Hepatocyte (in vitro differentiated cells): ENCODE measurements around the gene TNFRSF1A. TPM values are rescaled to one million over a fixed set of nuclear protein-coding genes. Genes with fewer than 3 reads are reported as not detected.

Source experiments
- DNase-seq: peaks from one replicate; pipeline ENCODE4 v3.0.0-alpha.2; 2016; ENCODE audit warnings: low spot score
- H2AFZ ChIP-seq: fragments of 200-600 bp; sonication (generic); 2 replicates; pipeline ENCODE4 v1.6.0; 2016; ENCODE audit warnings: antibody characterized with exemption, mild to moderate bottlenecking
- H3K27ac ChIP-seq: fragments of 200-600 bp; sonication (generic); 2 replicates; pipeline ENCODE4 v1.5.1; 2016; ENCODE audit warnings: mild to moderate bottlenecking
- H3K27me3 ChIP-seq: fragments of 200-600 bp; sonication (generic); 2 replicates; pipeline ENCODE4 v1.6.1; 2016
- H3K36me3 ChIP-seq: fragments of 200-600 bp; sonication (generic); replicated peaks from 2 replicates; pipeline ENCODE4 v1.5.1; 2016; ENCODE audit warnings: low read depth; ENCODE audit not compliant: insufficient read depth
- H3K4me1 ChIP-seq: fragments of 200-600 bp; sonication (generic); 2 replicates; pipeline ENCODE4 v1.5.1; 2016; ENCODE audit warnings: mild to moderate bottlenecking, moderate library complexity; ENCODE audit not compliant: insufficient read depth
- H3K4me2 ChIP-seq: fragments of 200-600 bp; sonication (generic); 2 replicates; pipeline ENCODE4 v1.6.0; 2016
- H3K4me3 ChIP-seq: fragments of 200-600 bp; sonication (generic); 2 replicates; pipeline ENCODE4 v1.5.1; 2016; ENCODE audit warnings: mild to moderate bottlenecking
- H3K79me2 ChIP-seq: fragments of 200-600 bp; sonication (generic); 2 replicates; pipeline ENCODE4 v1.6.0; 2017; ENCODE audit warnings: mild to moderate bottlenecking
- H3K9me2 ChIP-seq: fragments of 200-600 bp; sonication (generic); replicated peaks from 2 replicates; pipeline ENCODE4 v1.6.0; 2017; ENCODE audit warnings: mild to moderate bottlenecking; ENCODE audit not compliant: insufficient read depth
- H3K9me3 ChIP-seq: fragments of 200-600 bp; sonication (generic); 2 replicates; pipeline ENCODE4 v1.5.1; 2016; ENCODE audit warnings: low read depth, mild to moderate bottlenecking
- H4K20me1 ChIP-seq: fragments of 200-600 bp; sonication (generic); 2 replicates; pipeline ENCODE4 v1.6.0; 2016; ENCODE audit warnings: mild to moderate bottlenecking; ENCODE audit not compliant: insufficient read depth, poor library complexity, severe bottlenecking
- EZH2 ChIP-seq: fragments of 200-600 bp; sonication (generic); IDR thresholded peaks from 2 replicates; pipeline ENCODE4 v1.6.1; 2016; ENCODE audit warnings: antibody characterized with exemption, mild to moderate bottlenecking, borderline replicate concordance
- EZH2phosphoT487 ChIP-seq: fragments of 200-600 bp; sonication (generic); IDR thresholded peaks from one replicate; pipeline ENCODE4 v1.6.1; 2018; ENCODE audit warnings: antibody characterized with exemption, mild to moderate bottlenecking, low read depth, moderate library complexity; ENCODE audit not compliant: unreplicated experiment, severe bottlenecking
- whole genome bisulfite sequencing: methylation state at CpG from one replicate; pipeline ENCODE4 v1.1.6; 2016; ENCODE audit warnings: low lambda C conversion rate; ENCODE audit errors: missing lambda C conversion rate; 5-methylcytosine and 5-hydroxymethylcytosine counted together
- polyA plus RNA-seq: library from polyadenylated mRNA; unstranded; fragments of >200 nt; fragmentation: Nextera tagmentation; extraction: Ambion mirVana; gene quantifications from 2 replicates; pipeline ENCODE4 v1.2.1, GENCODE V29; 2016
- total RNA-seq: library from RNA; depleted of rRNA; stranded (reverse); fragments of >200 nt; gene quantifications from 2 replicates; pipeline ENCODE4 v1.2.3, GENCODE V29; 2014
- TF ChIP-seq, protein P1 (sequence below): fragments of 200-600 bp; sonication (generic); IDR thresholded peaks from 2 replicates; pipeline ENCODE4 v1.5.1; 2016; ENCODE audit warnings: antibody characterized with exemption, mild to moderate bottlenecking; ENCODE audit not compliant: poor library complexity

TNFRSF1A gene
- total RNA-seq (110 and 147 TPM in 2 replicates), polyA plus RNA-seq (168 and 188 TPM in 2 replicates)

DNA sequence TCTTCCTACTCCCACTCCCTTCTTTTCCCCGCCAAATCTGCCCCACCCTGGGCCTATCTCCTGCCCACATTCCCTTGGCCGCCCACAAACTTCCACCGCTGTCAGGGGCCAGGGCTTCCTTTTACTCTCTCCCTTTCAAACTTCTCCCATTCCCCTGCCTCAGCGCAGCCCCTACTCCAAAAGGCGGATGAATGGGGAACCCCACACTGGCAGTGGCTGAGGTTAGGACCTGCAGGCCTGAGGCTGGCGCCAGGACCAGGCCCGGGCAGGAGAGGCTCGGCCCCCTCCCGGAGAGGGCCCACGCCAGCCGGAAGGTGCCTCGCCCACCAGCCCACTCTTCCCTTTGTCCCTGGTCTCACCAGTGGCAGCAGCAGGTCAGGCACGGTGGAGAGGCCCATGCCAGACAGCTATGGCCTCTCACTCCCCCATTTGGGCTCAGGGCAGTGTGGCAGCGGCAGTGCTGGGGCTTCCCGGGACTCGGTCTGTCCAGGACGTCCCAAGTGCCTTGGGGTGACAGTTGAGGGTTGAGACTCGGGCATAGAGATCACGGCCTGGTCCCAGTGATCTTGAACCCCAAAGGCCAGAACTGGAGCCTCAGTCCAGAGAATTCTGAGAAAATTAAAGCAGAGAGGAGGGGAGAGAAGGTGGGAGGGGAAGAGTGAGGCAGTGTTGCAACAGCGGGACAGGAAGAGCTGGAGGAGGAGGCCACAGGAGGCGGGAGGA is at the start of gene TNFRSF1A:
Gene TNFRSF1A (minus strand): TSS at position 660 of the 723 bp plus-strand sequence. CDS start 262 bp downstream, at position 398.
- Histone ChIP-seq H3K27ac (peak within 1 kb of the TSS; percentile 99), H2AFZ (peak within 1 kb of the TSS; percentile 16), H3K4me1 (peaks cover 53% of the 10 kb centered on the region), H3K4me3 (peak within 1 kb of the TSS; percentile 83), H3K27me3 (no peaks in the 10 kb centered on the region), H3K79me2 (peaks cover 58% of the 10 kb centered on the region), H3K9me2 (no peaks in the 10 kb centered on the region), H3K36me3 (no peaks in the 10 kb centered on the region), H4K20me1 (peaks cover 13% of the 10 kb centered on the region), H3K9me3 (no peaks in the 10 kb centered on the region), H3K4me2 (peak within 1 kb of the TSS; percentile 82)
- DNase-seq, result peak; percentile 88
- TF ChIP-seq EZH2, result no peak
- TF ChIP-seq, protein P1, sequence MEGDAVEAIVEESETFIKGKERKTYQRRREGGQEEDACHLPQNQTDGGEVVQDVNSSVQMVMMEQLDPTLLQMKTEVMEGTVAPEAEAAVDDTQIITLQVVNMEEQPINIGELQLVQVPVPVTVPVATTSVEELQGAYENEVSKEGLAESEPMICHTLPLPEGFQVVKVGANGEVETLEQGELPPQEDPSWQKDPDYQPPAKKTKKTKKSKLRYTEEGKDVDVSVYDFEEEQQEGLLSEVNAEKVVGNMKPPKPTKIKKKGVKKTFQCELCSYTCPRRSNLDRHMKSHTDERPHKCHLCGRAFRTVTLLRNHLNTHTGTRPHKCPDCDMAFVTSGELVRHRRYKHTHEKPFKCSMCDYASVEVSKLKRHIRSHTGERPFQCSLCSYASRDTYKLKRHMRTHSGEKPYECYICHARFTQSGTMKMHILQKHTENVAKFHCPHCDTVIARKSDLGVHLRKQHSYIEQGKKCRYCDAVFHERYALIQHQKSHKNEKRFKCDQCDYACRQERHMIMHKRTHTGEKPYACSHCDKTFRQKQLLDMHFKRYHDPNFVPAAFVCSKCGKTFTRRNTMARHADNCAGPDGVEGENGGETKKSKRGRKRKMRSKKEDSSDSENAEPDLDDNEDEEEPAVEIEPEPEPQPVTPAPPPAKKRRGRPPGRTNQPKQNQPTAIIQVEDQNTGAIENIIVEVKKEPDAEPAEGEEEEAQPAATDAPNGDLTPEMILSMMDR, result no peak
- TF ChIP-seq EZH2phosphoT487, result no peak
- 2% methylated on average over 21 of the region's 21 CpGs for WGBS

DNA sequence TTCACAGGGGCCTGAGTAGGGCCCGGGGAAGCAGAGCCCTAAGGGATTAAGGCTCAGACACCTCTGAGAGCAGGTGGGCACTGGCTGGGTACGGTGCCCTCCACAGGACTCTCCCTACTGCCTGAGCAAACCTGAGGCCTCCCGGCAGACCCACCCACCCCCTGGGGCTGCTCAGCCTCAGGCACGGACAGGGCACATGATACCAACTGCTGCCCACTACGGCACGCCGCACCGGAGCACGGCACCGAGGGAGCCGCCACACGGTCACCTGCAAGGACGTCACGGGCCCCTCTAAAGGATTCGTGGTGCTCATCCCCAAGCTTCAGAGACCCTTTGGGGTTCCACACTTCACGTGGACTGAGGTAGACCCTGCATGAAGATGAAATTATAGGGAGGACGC is 49.1 kb upstream of the TNFRSF1A start:
- no peak for DNase-seq
- peaks cover 5% of the 10 kb centered on the region for H3K4me1 ChIP-seq
- no peak overlapping the region for H3K4me2 ChIP-seq
- H3K36me3 ChIP-seq, result no peaks in the 10 kb centered on the region
- H3K27me3 ChIP-seq, result no peaks in the 10 kb centered on the region
- no peak overlapping the region for H3K27ac ChIP-seq
- no peak overlapping the region for H2AFZ ChIP-seq
- no peaks in the 10 kb centered on the region for H3K9me2 ChIP-seq
- TF ChIP-seq, protein P1, result no peak
- no peak for TF ChIP-seq EZH2phosphoT487
- H3K9me3 ChIP-seq, result no peaks in the 10 kb centered on the region
- H3K79me2 ChIP-seq, result no peaks in the 10 kb centered on the region
- 94% methylated on average over 16 of the region's 17 CpGs for WGBS
- H3K4me3 ChIP-seq, result no peak overlapping the region
- no peaks in the 10 kb centered on the region for H4K20me1 ChIP-seq

DNA sequence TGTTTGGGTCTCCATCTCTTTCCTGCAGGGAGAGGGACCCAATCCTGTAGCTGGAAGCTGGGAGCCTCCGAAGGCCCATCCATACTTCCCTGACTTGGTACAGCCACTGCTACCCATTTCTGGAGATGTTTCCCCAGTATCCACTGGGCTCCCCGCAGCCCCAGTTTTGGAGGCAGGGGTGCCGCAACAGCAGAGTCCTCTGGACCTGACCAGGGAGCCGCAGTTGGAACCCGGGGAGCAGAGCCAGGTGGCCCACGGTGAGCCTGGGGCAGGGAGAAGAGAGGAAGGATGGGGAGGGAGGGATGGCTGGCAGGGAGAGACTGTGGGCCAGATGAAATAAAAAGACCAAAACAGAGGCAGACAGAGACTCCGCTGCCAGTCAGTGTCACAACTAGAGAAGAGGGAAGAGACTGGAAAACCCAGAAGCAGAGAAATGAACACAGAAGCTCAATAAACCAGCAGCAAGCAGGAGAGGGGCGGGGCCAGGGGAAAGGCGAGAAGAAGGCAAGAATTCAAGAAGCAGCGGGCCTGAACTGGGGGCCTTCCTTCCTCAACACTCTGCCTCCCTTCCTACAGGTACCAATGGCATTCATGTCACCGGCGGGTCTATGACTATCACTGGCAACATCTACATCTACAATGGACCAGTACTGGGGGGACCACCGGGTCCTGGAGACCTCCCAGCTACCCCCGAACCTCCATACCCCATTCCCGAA is 48.4 kb upstream of the TNFRSF1A start:
- no peaks in the 10 kb centered on the region for H3K36me3 ChIP-seq
- no peaks in the 10 kb centered on the region for H3K9me3 ChIP-seq
- 91% methylated on average over 15 of the region's 15 CpGs for WGBS
- H3K27me3 ChIP-seq, result no peaks in the 10 kb centered on the region
- H3K79me2 ChIP-seq, result peaks cover 1% of the 10 kb centered on the region
- no peak overlapping the region for H3K27ac ChIP-seq
- no peak for TF ChIP-seq EZH2phosphoT487
- TF ChIP-seq, protein P1, result no peak
- TF ChIP-seq EZH2, result no peak
- peaks cover 5% of the 10 kb centered on the region for H3K4me1 ChIP-seq
- H4K20me1 ChIP-seq, result no peaks in the 10 kb centered on the region
- H3K4me3 ChIP-seq, result no peak overlapping the region
- no peak overlapping the region for H2AFZ ChIP-seq
- no peak for DNase-seq
- H3K4me2 ChIP-seq, result no peak overlapping the region
- H3K9me2 ChIP-seq, result no peaks in the 10 kb centered on the region
